ENCODE data around the gene TRPV3. TPM values are rescaled to one million over a fixed set of nuclear protein-coding genes. Genes with fewer than 3 reads are reported as not detected.

Gene TRPV3
- total RNA-seq (under 1 TPM; 0.06 to 0.14 TPM), polyA plus RNA-seq (not detected)

DNA sequence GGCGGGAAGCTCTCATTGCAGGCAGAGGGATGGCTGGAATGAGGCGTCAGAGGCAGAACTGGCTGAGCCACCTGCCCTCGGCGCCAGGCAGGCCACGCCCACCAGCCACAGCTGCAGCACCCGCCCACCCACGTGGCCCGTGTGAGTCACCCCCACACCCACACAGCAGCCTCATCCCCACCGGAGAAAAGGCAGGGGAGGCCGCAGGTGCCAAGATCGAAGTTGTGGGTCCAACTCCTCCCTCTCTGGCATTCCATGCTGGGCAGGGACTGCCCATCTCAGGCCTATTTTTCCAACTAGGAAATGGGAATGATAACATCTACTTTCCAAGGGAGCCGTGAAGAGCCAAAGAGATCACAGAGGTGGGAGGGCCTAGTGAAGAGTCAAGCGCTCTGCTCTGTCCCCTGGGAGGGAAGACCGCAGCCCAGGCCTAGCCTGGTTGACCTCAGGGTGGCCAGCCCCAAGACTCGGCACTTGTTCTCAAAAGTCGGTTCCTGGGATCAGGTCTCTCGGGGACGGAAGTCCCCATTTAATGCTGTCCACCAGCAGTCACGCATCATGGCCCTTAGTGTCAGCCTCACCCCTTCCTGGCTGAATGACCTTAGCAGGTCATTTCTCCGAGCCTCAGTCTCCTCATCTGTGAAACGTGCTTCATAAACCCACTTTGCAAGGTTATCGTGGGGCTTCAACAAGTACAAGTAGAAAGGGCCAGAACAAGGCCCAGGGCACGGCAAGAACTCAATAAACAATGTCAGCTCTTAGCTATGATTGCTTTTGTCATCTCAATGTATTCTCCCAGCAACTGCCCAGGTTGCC, at the start of gene TRPV3:
TSS of gene TRPV3 (minus strand) at position 45 of the 816 bp plus-strand sequence. CDS start 2,962 bp downstream, outside the sequence.
- ChIA-PET POLR2A (ENCODE audit: partially characterized antibody) (interaction anchor here (1.3 kb wide), 1 partner anchor 23 kb away, joined by 3 read pairs; no protein-coding TSS in a partner anchor), CTCF (ENCODE audit: partially characterized antibody) (no interaction called here)
- Histone ChIP-seq H3K9me3 (ENCODE audit: control insufficient read depth in 1 of 2, low read length in 2 of 2) (no peaks in the 10 kb centered on the region), H3K4me1 (ENCODE audit: insufficient read depth, low read length) (peaks cover 17% of the 10 kb centered on the region), H3K27me3 (ENCODE audit: insufficient read depth, low read length) (no peaks in the 10 kb centered on the region), H3K27ac (ENCODE audit: low read depth, low read length) (peak within 1 kb of the TSS; percentile 26), H3K36me3 (ENCODE audit: insufficient read depth, low read length) (no peaks in the 10 kb centered on the region), H3K4me3 (ENCODE audit: low read length in 2 of 2) (no peak within 1 kb of the TSS)
- H3K4me1 Mint-ChIP-seq: peaks cover 7 to 17% (median 11%) of the 10 kb centered on the region in 4 donors
- peaks cover 6 to 10% of the 10 kb centered on the region in 2 donors for H3K27me3 Mint-ChIP-seq
- H3K36me3 Mint-ChIP-seq: no peaks in the 10 kb centered on the region
- H3K4me3 Mint-ChIP-seq: peak within 1 kb of the TSS in 6 of 8 donors; percentile 22 to 65 (median 54)
- H3K27ac Mint-ChIP-seq: peak within 1 kb of the TSS; percentile 70 to 91 (median 82)
- intact Hi-C loops (cut with micrococcal nuclease): no loop called here
- DNase-seq: peak; percentile 29 to 62 (median 37)
- H3K9me3 Mint-ChIP-seq: no peaks in the 10 kb centered on the region

- ChIA-PET POLR2A (ENCODE audit: partially characterized antibody) (no interaction called here), CTCF (ENCODE audit: partially characterized antibody) (interaction anchor here (0.9 to 1.2 kb wide), 2 partner anchors 22 to 45 kb away, joined by 3 to 6 read pairs; no protein-coding TSS in a partner anchor)
- Histone ChIP-seq H3K4me3 (ENCODE audit: low read length in 2 of 2) (no peak overlapping the region), H3K27me3 (ENCODE audit: insufficient read depth, low read length) (no peaks in the 10 kb centered on the region), H3K9me3 (ENCODE audit: control insufficient read depth in 1 of 2, low read length in 2 of 2) (no peaks in the 10 kb centered on the region), H3K4me1 (ENCODE audit: insufficient read depth, low read length) (no peaks in the 10 kb centered on the region), H3K27ac (ENCODE audit: low read depth, low read length) (no peak overlapping the region), H3K36me3 (ENCODE audit: insufficient read depth, low read length) (no peaks in the 10 kb centered on the region)
- H3K27ac Mint-ChIP-seq: no peak overlapping the region
- H3K4me3 Mint-ChIP-seq: no peak overlapping the region
- no peak for DNase-seq
- intact Hi-C loops (cut with micrococcal nuclease): no loop called here
- no peaks in the 10 kb centered on the region for H3K9me3 Mint-ChIP-seq
- H3K4me1 Mint-ChIP-seq: no peaks in the 10 kb centered on the region
- peaks cover 5 to 10% of the 10 kb centered on the region in 2 donors for H3K36me3 Mint-ChIP-seq
- no peaks in the 10 kb centered on the region for H3K27me3 Mint-ChIP-seq
These were observed 46.3 kb upstream of the TRPV3 start for GRCh38 chr17:3603870-3604259.

DNA sequence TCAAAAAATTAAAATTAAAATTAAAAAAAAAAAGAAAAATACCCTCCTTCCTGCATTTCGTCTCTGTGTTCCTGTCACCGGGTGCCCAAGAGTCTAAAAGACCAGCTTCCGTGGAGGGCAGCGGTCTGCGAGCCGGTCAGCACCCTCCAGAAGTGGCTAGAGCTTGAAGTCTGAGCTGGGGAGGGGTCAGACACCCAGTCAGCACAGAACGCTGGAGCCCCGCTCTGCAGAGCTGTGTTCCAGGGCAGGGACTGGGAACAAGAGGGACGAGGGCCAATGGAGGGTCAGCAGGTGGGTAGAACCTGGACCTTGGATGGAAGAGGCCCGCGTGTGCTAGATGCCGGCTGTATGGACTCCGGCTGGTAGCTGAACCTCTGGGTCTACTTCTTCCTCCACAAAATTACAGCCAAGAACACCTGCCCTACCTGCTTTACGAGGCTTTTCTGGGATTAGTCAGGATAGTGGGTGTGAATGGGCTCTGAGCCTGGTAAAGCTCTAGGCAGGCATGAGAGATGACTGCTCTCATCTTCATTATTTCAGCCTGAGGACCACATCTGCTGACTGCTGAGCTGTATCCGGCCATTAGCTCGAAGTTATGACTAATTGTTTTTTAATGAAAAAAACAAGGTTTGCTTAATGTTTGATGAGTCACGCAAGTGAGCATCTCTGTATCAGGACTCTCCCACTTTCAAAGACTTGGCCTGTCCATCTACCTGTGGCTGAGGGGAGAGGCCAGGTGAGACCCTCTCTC, 45.7 kb upstream of the TRPV3 start:
- no peaks in the 10 kb centered on the region for H3K9me3 Mint-ChIP-seq

GRCh38 chr17:3602499-3602898, 44.9 kb upstream of the TRPV3 start:
- Mint-ChIP-seq H3K27ac (no peak overlapping the region), H3K4me3 (no peak overlapping the region), H3K36me3 (peaks cover 0 to 4% of the 10 kb centered on the region in 2 donors), H3K4me1 (no peaks in the 10 kb centered on the region), H3K27me3 (no peaks in the 10 kb centered on the region), H3K9me3 (no peaks in the 10 kb centered on the region)
- Histone ChIP-seq H3K9me3 (ENCODE audit: control insufficient read depth in 1 of 2, low read length in 2 of 2) (no peaks in the 10 kb centered on the region), H3K36me3 (ENCODE audit: insufficient read depth, low read length) (no peaks in the 10 kb centered on the region), H3K4me3 (ENCODE audit: low read length in 2 of 2) (no peak overlapping the region), H3K27me3 (ENCODE audit: insufficient read depth, low read length) (no peaks in the 10 kb centered on the region), H3K27ac (ENCODE audit: low read depth, low read length) (no peak overlapping the region), H3K4me1 (ENCODE audit: insufficient read depth, low read length) (no peaks in the 10 kb centered on the region)
- peak in 2 of 5 donors; percentile 6 to 14 for DNase-seq
- intact Hi-C loops (cut with micrococcal nuclease): no loop called here
- ChIA-PET CTCF (ENCODE audit: partially characterized antibody) (interaction anchor here (0.7 to 1.7 kb wide), 7 partner anchors 9 to 225 kb away, joined by 3 to 6 read pairs (median 3); no protein-coding TSS in a partner anchor), POLR2A (ENCODE audit: partially characterized antibody) (interaction anchor here (1.5 kb wide), 1 partner anchor 34 kb away, joined by 3 read pairs; the partner anchor contains the start of gene CTNS)

More for the DNA sequence above, 45.7 kb upstream of the TRPV3 start:
- H3K36me3 Mint-ChIP-seq: peaks cover 2 to 6% of the 10 kb centered on the region in 2 donors
- Histone ChIP-seq H3K36me3 (ENCODE audit: insufficient read depth, low read length) (no peaks in the 10 kb centered on the region), H3K27ac (ENCODE audit: low read depth, low read length) (no peak overlapping the region), H3K4me3 (ENCODE audit: low read length in 2 of 2) (no peak overlapping the region), H3K27me3 (ENCODE audit: insufficient read depth, low read length) (no peaks in the 10 kb centered on the region), H3K9me3 (ENCODE audit: control insufficient read depth in 1 of 2, low read length in 2 of 2) (no peaks in the 10 kb centered on the region), H3K4me1 (ENCODE audit: insufficient read depth, low read length) (no peaks in the 10 kb centered on the region)
- no peak overlapping the region for H3K4me3 Mint-ChIP-seq
- H3K27me3 Mint-ChIP-seq: no peaks in the 10 kb centered on the region
- no peaks in the 10 kb centered on the region for H3K4me1 Mint-ChIP-seq
- DNase-seq: no peak
- ChIA-PET CTCF (ENCODE audit: partially characterized antibody) (interaction anchor here (0.9 to 1.2 kb wide), 5 partner anchors 14 to 91 kb away, joined by 3 to 6 read pairs (median 3); no protein-coding TSS in a partner anchor), POLR2A (ENCODE audit: partially characterized antibody) (interaction anchor here (1.5 kb wide), 1 partner anchor 33 kb away, joined by 3 read pairs; the partner anchor contains the start of gene CTNS)
- intact Hi-C loops (cut with micrococcal nuclease): no loop called here
- H3K27ac Mint-ChIP-seq: no peak overlapping the region

DNA sequence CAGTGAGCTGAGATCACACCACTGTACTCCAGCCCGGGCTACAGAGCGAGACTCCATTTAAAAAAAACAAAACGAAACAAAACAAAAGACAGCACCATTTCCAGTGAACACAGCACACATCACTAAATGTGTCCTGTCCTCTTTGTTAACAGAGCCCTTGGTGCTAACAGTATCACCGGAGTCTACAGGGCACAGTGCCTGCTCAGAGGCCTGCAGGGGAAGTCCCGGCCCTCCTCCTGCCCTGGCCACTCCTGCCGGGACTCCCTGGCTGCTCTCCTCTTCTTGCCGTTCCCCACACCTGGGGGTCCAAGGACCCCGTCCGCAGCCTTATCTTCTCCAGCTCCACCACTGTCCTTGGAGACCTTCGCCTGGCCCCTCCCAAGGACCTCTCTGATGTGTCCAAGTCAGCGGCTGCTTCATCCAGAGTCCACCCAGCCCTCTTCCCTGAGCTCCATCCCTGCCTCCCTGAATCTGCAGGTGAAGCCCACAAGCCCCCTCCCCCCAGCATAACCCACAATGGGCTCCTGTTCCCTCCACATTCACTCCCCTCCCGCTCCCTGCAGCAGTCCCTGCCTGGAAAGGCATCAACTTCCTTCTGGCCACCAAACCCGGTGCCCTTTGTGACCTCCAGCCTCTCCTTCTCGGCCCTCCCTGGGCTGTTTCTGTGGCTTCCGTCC, 43.1 kb upstream of the TRPV3 start:
- POLR2A ChIA-PET (ENCODE audit: partially characterized antibody): no interaction called here
- H3K27me3 ChIP-seq (ENCODE audit: insufficient read depth, low read length): no peaks in the 10 kb centered on the region
- H3K4me1 Mint-ChIP-seq: no peaks in the 10 kb centered on the region
- no peaks in the 10 kb centered on the region for H3K27me3 Mint-ChIP-seq
- no peak overlapping the region for H3K27ac ChIP-seq (ENCODE audit: low read depth, low read length)
- no peak overlapping the region for H3K4me3 Mint-ChIP-seq
- H3K27ac Mint-ChIP-seq: peak overlapping the region in 1 of 7 donors; percentile 27
- no peaks in the 10 kb centered on the region for H3K4me1 ChIP-seq (ENCODE audit: insufficient read depth, low read length)
- intact Hi-C loops (cut with micrococcal nuclease): no loop called here
- CTCF ChIA-PET (ENCODE audit: partially characterized antibody): interaction anchor here (1.7 kb wide), 1 partner anchor 39 kb away, joined by 3 read pairs; no protein-coding TSS in a partner anchor
- H3K36me3 Mint-ChIP-seq: peaks cover 0 to 4% of the 10 kb centered on the region in 2 donors
- H3K9me3 Mint-ChIP-seq: no peaks in the 10 kb centered on the region
- no peaks in the 10 kb centered on the region for H3K9me3 ChIP-seq (ENCODE audit: control insufficient read depth in 1 of 2, low read length in 2 of 2)
- H3K4me3 ChIP-seq (ENCODE audit: low read length in 2 of 2): no peak overlapping the region
- DNase-seq: no peak
- H3K36me3 ChIP-seq (ENCODE audit: insufficient read depth, low read length): no peaks in the 10 kb centered on the region

DNA sequence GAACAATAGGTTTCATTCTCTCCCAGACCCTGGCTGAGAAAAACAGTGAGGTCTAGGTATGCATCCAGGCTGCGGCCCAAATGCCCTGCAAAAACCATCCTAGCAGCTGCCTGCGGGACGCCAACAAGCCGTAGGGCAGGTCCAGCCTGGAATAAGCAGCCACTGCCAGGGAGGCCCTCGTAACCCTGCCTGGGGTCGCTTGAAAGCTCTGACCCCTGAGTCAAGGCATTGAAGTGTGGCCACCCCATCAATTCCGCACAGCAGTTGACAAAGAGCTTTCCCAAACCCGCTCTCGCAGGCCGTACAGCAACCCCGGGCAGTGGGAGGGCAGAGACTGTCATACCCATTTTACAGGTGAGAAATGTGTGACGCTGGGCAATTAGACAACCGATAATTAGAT, 40.5 kb upstream of the TRPV3 start:
- intact Hi-C loops (cut with micrococcal nuclease): no loop called here
- H3K27ac ChIP-seq (ENCODE audit: low read depth, low read length): no peak overlapping the region
- no peaks in the 10 kb centered on the region for H3K9me3 ChIP-seq (ENCODE audit: control insufficient read depth in 1 of 2, low read length in 2 of 2)
- CTCF ChIA-PET (ENCODE audit: partially characterized antibody): no interaction called here
- no peak overlapping the region for H3K27ac Mint-ChIP-seq
- H3K4me1 Mint-ChIP-seq: no peaks in the 10 kb centered on the region
- POLR2A ChIA-PET (ENCODE audit: partially characterized antibody): no interaction called here
- H3K4me3 Mint-ChIP-seq: no peak overlapping the region
- H3K4me1 ChIP-seq (ENCODE audit: insufficient read depth, low read length): no peaks in the 10 kb centered on the region
- no peaks in the 10 kb centered on the region for H3K27me3 ChIP-seq (ENCODE audit: insufficient read depth, low read length)
- H3K4me3 ChIP-seq (ENCODE audit: low read length in 2 of 2): no peak overlapping the region
- no peaks in the 10 kb centered on the region for H3K27me3 Mint-ChIP-seq
- H3K36me3 Mint-ChIP-seq: peaks cover 0 to 1% of the 10 kb centered on the region in 2 donors
- DNase-seq: no peak
- H3K36me3 ChIP-seq (ENCODE audit: insufficient read depth, low read length): no peaks in the 10 kb centered on the region
- H3K9me3 Mint-ChIP-seq: no peaks in the 10 kb centered on the region

All from CD4-positive, alpha-beta memory T cell (primary cell).